ENCODE data around the gene ZRANB3.

ZRANB3 gene

DNA sequence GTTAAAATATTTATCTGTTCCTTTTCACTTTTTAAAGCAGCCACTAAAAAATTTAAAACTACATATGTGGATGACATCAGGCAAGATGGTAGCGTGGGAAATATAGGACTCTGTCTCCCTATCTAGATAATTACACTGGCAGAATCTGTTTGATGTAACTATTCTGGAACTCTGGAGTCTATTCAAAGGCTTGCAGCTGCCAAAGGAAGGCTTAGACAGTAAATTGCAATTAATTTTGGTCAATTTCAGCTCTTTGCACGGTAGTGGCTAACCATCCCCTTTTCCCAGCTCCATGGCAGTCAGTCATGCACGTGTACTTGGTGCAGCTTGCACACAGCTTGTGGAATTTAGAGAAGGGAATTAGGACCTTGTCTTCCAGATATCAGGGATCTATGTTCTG lies 343.7 kb downstream of the ZRANB3 start:
- H3K79me2 ChIP-seq (ENCODE audit: low read length), result no peaks in the 10 kb centered on the region
- H3K9ac ChIP-seq (ENCODE audit: low read length), result no peak overlapping the region
- no peaks in the 10 kb centered on the region for H3K4me1 ChIP-seq (ENCODE audit: low read length)
- H3K9me3 ChIP-seq (ENCODE audit: insufficient read depth, low read length), result no peaks in the 10 kb centered on the region; the same call in 1 of the 2 replicates
- no peak overlapping the region for H2AFZ ChIP-seq (ENCODE audit: low read depth, low read length)
- TF ChIP-seq CTCF (IDR thresholded peaks at IDR 0.05; ENCODE audit: low read depth, low read length) (no peak), EZH2phosphoT487 (IDR thresholded peaks at IDR 0.05; ENCODE audit: low read depth) (no peak)
- H4K20me1 ChIP-seq (ENCODE audit: insufficient read depth, low read length), result no peaks in the 10 kb centered on the region
- H3K27ac ChIP-seq (ENCODE audit: low read length), result no peak overlapping the region
- H3K4me3 ChIP-seq (ENCODE audit: low read length), result no peak overlapping the region
- H3K27me3 ChIP-seq (ENCODE audit: low read depth, low read length), result no peaks in the 10 kb centered on the region
- no peak overlapping the region for H3K4me2 ChIP-seq (ENCODE audit: low read length)
- H3K36me3 ChIP-seq (replicated peaks; ENCODE audit: low read depth, low read length), result peaks cover 6% of the 10 kb centered on the region

- H3K9me3 ChIP-seq (ENCODE audit: insufficient read depth, low read length), result no peaks in the 10 kb centered on the region; the same call in 1 of the 2 replicates
- H3K36me3 ChIP-seq (replicated peaks; ENCODE audit: low read depth, low read length), result peaks cover 6% of the 10 kb centered on the region
- no peak overlapping the region for H3K4me2 ChIP-seq (ENCODE audit: low read length)
- H3K27ac ChIP-seq (ENCODE audit: low read length), result no peak overlapping the region
- no peaks in the 10 kb centered on the region for H3K79me2 ChIP-seq (ENCODE audit: low read length)
- H3K4me3 ChIP-seq (ENCODE audit: low read length), result no peak overlapping the region
- no peaks in the 10 kb centered on the region for H3K27me3 ChIP-seq (ENCODE audit: low read depth, low read length)
- no peak overlapping the region for H2AFZ ChIP-seq (ENCODE audit: low read depth, low read length)
- H4K20me1 ChIP-seq (ENCODE audit: insufficient read depth, low read length), result no peaks in the 10 kb centered on the region
- no peak for TF ChIP-seq EZH2phosphoT487 (IDR thresholded peaks at IDR 0.05; ENCODE audit: low read depth)
- H3K4me1 ChIP-seq (ENCODE audit: low read length), result no peaks in the 10 kb centered on the region
- H3K9ac ChIP-seq (ENCODE audit: low read length), result no peak overlapping the region
Measured at GRCh38 chr2:135186054-135186453, 345.0 kb downstream of the ZRANB3 start.

- no peak overlapping the region for H3K4me3 ChIP-seq (ENCODE audit: low read length)
- no peak overlapping the region for H2AFZ ChIP-seq (ENCODE audit: low read depth, low read length)
- H3K9ac ChIP-seq (ENCODE audit: low read length), result no peak overlapping the region
- no peaks in the 10 kb centered on the region for H3K4me1 ChIP-seq (ENCODE audit: low read length)
- H3K9me3 ChIP-seq (ENCODE audit: insufficient read depth, low read length), result no peaks in the 10 kb centered on the region
- no peak overlapping the region for H3K4me2 ChIP-seq (ENCODE audit: low read length)
- no peaks in the 10 kb centered on the region for H3K27me3 ChIP-seq (ENCODE audit: low read depth, low read length)
- no peak overlapping the region for H3K27ac ChIP-seq (ENCODE audit: low read length)
- no peaks in the 10 kb centered on the region for H4K20me1 ChIP-seq (ENCODE audit: insufficient read depth, low read length)
- TF ChIP-seq EZH2phosphoT487 (IDR thresholded peaks at IDR 0.05; ENCODE audit: low read depth) (no peak), CTCF (IDR thresholded peaks at IDR 0.05; ENCODE audit: low read depth, low read length) (no peak)
- no peaks in the 10 kb centered on the region for H3K36me3 ChIP-seq (replicated peaks; ENCODE audit: low read depth, low read length)
- H3K79me2 ChIP-seq (ENCODE audit: low read length), result no peaks in the 10 kb centered on the region
Measured at GRCh38 chr2:135183822-135184221, 347.2 kb downstream of the ZRANB3 start.

GRCh38 chr2:135182601-135183000 lies 348.4 kb downstream of the ZRANB3 start:
- no peak overlapping the region for H3K4me3 ChIP-seq (ENCODE audit: low read length)
- no peaks in the 10 kb centered on the region for H3K27me3 ChIP-seq (ENCODE audit: low read depth, low read length)
- no peaks in the 10 kb centered on the region for H3K36me3 ChIP-seq (replicated peaks; ENCODE audit: low read depth, low read length)
- no peak overlapping the region for H2AFZ ChIP-seq (ENCODE audit: low read depth, low read length)
- no peak overlapping the region for H3K27ac ChIP-seq (ENCODE audit: low read length)
- TF ChIP-seq CTCF (IDR thresholded peaks at IDR 0.05; ENCODE audit: low read depth, low read length) (no peak), EZH2phosphoT487 (IDR thresholded peaks at IDR 0.05; ENCODE audit: low read depth) (no peak)
- no peaks in the 10 kb centered on the region for H4K20me1 ChIP-seq (ENCODE audit: insufficient read depth, low read length)
- H3K9me3 ChIP-seq (ENCODE audit: insufficient read depth, low read length), result no peaks in the 10 kb centered on the region
- no peak overlapping the region for H3K9ac ChIP-seq (ENCODE audit: low read length)
- no peak overlapping the region for H3K4me2 ChIP-seq (ENCODE audit: low read length)
- H3K79me2 ChIP-seq (ENCODE audit: low read length), result no peaks in the 10 kb centered on the region
- H3K4me1 ChIP-seq (ENCODE audit: low read length), result no peaks in the 10 kb centered on the region

GRCh38 chr2:135182190-135182589 lies 348.8 kb downstream of the ZRANB3 start:
- no peak overlapping the region for H2AFZ ChIP-seq (ENCODE audit: low read depth, low read length)
- no peak overlapping the region for H3K27ac ChIP-seq (ENCODE audit: low read length)
- TF ChIP-seq EZH2phosphoT487 (IDR thresholded peaks at IDR 0.05; ENCODE audit: low read depth) (no peak), CTCF (IDR thresholded peaks at IDR 0.05; ENCODE audit: low read depth, low read length) (no peak)
- no peaks in the 10 kb centered on the region for H3K4me1 ChIP-seq (ENCODE audit: low read length)
- H4K20me1 ChIP-seq (ENCODE audit: insufficient read depth, low read length), result no peaks in the 10 kb centered on the region
- H3K36me3 ChIP-seq (replicated peaks; ENCODE audit: low read depth, low read length), result no peaks in the 10 kb centered on the region
- H3K9ac ChIP-seq (ENCODE audit: low read length), result no peak overlapping the region
- H3K9me3 ChIP-seq (ENCODE audit: insufficient read depth, low read length), result no peaks in the 10 kb centered on the region
- no peaks in the 10 kb centered on the region for H3K27me3 ChIP-seq (ENCODE audit: low read depth, low read length)
- H3K4me2 ChIP-seq (ENCODE audit: low read length), result no peak overlapping the region
- no peaks in the 10 kb centered on the region for H3K79me2 ChIP-seq (ENCODE audit: low read length)
- no peak overlapping the region for H3K4me3 ChIP-seq (ENCODE audit: low read length)

Data from OCI-LY3 (cell line).